GM19240 (cell line): ENCODE data around the gene B3GALNT1.

Experiments used
- DNase-seq: peaks from one replicate; pipeline ENCODE4 v3.0.0; 2011; ENCODE audit warnings: low spot score; ENCODE audit not compliant: insufficient read length

Gene B3GALNT1

DNA sequence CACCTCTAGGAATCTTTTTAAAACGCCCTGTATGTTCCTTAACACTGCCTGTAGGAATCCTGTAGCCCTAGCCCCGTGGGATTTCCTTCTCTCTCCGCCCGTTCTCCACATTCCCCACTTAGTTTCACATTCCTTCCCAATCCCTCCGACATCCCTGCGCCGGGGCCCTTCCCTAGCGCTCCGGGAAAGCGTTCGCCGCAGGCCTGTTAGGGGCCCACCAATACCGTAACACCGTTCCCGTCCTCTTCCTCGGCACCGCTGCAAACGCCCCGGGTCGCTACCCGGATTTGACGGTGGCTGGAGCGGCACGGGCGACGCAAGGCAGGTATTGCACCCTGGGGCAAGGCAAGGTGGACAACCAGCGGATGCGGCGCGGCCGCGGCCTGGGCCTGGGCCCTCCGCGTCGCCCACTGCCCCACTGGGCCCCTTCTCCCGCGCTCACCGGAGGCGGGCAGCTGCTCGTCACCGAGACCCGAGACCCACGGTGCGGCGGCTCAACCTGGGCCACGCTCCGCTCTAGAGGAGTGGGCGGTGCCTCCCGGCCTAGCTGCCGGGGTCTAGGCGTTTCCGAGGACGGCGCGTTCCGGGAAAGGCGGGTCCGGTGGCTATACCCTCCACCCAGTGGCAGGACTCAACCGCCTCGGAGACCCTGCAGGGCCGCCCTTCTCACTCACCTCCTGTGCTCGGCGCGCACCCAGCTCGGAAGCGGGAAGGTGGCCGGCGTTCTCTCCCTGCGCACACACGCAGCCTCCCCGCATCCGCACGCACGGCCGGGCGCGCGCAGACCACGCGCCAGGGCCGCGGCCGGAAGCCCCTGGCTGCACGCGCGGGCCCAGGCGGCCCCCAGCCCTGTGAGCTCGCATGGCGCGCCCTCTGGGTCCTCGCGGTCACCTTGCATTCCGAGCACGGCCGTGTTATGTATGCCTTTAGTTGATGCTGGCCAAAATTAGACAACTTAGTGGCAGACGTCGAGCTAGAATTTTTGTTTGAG, at the start of gene B3GALNT1:
B3GALNT1 (minus strand) TSS at position 789 of the 991 bp plus-strand sequence. CDS start 18,595 bp downstream, outside the sequence.
- DNase-seq: peak; percentile 2

DNA sequence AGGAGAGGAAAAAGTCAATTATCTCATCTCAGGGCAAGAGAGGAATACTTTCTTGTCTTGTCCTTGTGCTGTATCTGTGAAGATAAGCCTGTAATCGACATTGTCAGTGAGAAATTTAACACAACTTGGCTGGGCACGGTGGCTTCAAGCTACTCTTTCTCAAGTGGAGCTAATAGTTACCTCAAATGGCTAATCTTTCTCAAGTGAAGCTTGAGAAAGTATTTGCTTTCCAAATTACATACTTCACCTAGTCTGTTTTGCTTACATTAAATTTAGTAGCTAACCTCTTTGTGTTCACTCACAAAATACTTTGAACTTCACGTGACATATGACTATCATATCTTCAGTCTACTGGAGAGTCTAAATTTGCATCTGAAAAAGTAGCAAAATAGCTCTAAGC, 48.3 kb upstream of the B3GALNT1 start:
- DNase-seq: no peak

- no peak for DNase-seq
Observed at GRCh38 chr3:161150001-161150525, 44.9 kb upstream of the B3GALNT1 start.

DNA sequence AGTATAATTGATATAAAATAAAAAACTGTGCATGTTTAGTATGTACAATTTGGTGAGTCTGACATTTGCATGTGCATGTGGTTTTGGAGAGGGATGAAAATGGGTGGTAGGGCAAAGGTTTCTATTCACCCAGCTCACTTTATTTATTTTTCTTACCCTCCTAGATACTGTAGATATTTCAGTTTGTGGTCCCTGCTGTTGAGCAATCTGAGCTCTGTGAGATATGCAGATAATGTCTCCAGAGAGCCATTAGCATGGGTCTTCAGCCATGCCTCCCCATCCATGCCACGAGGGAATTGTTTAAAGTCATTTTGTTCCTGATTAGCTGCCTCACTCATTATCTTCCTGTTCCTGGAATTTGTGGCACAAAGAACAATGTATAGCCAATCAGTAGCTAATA, 44.4 kb upstream of the B3GALNT1 start:
- no peak for DNase-seq

- no peak for DNase-seq
Observed at GRCh38 chr3:161148832-161149475, 43.8 kb upstream of the B3GALNT1 start.

DNA sequence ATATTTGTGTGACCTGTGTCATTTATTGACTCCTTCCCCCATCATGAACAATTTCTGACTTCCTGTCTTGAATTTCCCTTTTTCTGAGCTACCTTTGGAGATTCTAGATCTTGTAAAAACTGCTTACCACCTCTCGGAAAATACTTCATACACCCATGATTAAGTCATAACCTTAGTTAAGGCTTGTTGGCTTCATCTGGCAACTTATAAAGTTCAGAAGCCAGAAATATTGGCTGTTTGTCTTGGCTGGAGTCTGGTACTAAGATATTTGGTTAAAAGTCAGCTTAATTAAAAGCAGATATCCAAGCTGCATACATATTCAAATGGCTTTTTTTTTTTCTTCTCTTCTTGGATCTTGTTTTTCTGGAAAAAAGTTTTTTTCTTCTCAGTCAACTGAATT, 37.3 kb upstream of the B3GALNT1 start:
- DNase-seq: no peak

- no peak for DNase-seq
Observed at GRCh38 chr3:161139686-161140085, 34.5 kb upstream of the B3GALNT1 start.

GRCh38 chr3:161137260-161137659, 32.1 kb upstream of the B3GALNT1 start:
- no peak for DNase-seq

DNA sequence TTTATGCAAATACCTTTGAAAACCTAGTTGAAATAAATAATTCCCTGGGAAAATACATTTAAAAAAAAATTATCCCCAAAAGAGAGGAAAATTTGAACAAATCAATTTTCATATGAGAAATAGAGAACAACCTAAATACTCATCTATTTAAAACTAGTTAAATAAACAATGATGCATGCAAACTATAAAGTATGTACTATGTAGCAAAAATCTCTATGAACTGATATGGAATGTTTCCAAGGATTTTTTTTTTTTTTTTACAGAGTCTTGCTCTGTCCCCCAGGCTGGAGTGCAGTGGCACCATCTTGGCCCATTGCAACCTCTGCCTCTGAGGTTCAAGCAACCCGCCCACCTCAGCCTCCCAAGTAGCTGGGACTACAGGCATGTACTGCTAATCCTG, 27.2 kb upstream of the B3GALNT1 start:
- no peak for DNase-seq

- no peak for DNase-seq
Observed at GRCh38 chr3:161126495-161126894, 21.3 kb upstream of the B3GALNT1 start.

- DNase-seq: no peak
Observed at GRCh38 chr3:161117646-161118045, 12.5 kb upstream of the B3GALNT1 start.

DNA sequence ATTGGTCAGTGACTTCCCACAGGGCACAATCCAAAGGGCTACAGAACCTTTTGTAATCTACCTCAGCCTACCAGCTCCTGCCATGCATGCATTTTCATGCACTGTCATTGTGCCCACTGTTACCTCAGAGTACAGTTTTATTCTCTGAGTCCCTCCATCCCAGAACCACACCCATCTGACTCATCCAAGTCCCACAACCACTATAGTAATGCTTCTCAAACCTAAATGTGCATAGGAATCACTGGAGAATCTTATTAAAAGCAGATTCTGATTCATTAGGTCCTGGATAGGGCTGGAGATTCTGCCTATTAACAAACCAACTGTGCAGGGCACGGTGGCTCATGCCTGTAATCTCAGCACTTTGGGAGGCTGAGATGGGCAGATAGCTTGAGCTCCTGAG, 3.7 kb upstream of the B3GALNT1 start:
- DNase-seq: no peak

GRCh38 chr3:161107311-161107710, 2.2 kb upstream of the B3GALNT1 start:
- no peak for DNase-seq

GRCh38 chr3:161103776-161104385, 1.3 kb downstream of the B3GALNT1 start:
- DNase-seq: no peak

- DNase-seq: no peak
Observed at GRCh38 chr3:161101609-161102008, 3.5 kb downstream of the B3GALNT1 start.

GRCh38 chr3:161100994-161101393, 4.2 kb downstream of the B3GALNT1 start:
- no peak for DNase-seq

DNA sequence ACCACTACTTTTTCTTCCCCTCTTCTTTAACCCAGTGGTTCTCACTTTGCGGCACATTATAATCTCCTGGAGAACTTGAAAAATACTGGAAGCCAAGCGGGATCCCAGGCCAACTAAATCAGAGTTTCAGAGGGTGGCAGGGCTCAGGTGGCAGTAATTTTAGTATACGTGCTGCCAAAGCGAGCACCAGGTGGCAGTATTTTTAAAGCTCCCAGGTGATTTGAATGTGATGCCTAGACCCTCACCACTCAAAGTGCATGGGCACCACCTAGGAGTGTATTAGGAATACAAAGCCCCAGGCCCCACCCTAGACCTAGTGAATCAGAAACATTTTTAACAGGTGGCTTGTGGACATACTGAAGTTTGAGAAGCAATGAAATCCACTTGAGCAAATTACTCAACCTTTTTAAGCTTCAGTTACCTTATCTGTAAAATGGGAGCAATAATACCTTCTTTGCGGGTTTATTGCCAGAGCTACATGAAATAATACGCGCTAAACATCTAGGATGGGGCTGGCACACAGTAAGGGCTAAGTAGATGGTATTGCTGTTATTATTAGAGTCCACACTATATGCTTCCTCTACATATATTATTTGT, 8.3 kb downstream of the B3GALNT1 start:
- no peak for DNase-seq

- no peak for DNase-seq
Observed at GRCh38 chr3:161093895-161094294, 11.3 kb downstream of the B3GALNT1 start.

- no peak for DNase-seq
Observed at GRCh38 chr3:161084277-161084676, 20.9 kb downstream of the B3GALNT1 start.

DNA sequence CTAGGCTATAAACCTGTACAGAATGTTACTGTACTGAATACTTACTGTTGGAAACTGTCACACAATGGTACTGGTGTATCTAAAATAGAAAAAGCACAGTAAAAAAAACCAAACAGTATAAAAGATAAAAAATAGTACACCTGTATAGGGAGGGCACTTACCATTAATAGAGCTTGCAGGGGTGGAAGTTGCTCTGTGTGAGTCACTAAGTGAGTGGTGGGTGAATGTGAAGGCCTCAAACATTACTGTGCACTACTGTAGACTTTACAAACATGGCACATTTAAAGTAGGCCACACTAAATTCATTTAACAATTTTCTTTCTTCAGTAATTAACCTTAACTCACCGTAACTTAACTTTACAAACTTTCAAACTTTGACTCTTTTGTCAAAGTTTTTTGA, 22.0 kb downstream of the B3GALNT1 start:
- no peak for DNase-seq

GRCh38 chr3:161082063-161082462, 23.1 kb downstream of the B3GALNT1 start:
- DNase-seq: no peak
